ENCODE results near the gene TLK1.
A peak's percentile ranks its signal among the peaks of the same experiment; 100 is the strongest.

The TLK1 gene

DNA sequence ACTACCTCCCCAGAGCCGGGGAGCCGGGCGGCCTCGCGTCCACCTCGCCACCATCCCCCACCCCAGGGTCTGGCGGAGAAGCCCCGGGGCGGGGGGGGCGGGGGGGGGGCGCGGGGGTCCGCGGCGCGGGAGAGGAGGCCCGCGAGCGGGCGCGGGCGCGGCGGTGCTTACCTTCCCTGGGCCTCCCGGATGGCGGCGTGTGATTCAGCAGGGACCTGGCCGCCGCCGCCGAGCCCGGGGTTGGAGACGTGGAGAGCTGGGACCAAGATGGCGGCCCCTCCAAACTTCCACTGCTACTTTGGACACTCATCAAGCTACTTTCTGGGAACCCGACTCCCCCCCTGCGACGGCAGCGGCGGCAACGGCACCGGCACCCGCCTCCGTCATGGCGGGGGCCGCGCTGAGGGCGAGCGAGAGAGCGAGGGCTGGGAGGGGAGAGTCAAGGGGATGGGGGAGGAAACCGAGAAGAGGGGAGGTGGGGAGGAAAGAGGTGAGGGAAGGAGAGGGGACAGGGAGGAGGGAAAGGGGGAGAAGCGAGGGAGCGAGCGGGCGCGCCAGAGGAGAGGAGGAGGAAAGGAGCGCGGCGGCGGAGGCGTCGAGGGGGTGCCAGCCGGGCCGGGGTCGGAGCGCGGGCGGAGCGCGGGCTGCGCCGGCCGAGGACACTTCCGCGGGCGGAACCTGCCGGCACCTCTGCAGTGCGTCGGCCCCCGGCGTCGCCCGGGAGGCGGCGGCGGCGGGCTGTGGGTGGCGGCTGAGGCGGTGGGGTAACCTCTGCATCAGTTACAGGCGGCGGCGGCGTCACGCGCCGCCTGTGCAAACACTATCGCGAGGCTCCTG is at the start of gene TLK1:
TSS of gene TLK1 (minus strand) at position 775 of the 837 bp plus-strand sequence. CDS start at position 310, 465 bp downstream.
- DNase-seq (ENCODE audit: extremely low read depth, low read depth) = peak; percentile 12

DNA sequence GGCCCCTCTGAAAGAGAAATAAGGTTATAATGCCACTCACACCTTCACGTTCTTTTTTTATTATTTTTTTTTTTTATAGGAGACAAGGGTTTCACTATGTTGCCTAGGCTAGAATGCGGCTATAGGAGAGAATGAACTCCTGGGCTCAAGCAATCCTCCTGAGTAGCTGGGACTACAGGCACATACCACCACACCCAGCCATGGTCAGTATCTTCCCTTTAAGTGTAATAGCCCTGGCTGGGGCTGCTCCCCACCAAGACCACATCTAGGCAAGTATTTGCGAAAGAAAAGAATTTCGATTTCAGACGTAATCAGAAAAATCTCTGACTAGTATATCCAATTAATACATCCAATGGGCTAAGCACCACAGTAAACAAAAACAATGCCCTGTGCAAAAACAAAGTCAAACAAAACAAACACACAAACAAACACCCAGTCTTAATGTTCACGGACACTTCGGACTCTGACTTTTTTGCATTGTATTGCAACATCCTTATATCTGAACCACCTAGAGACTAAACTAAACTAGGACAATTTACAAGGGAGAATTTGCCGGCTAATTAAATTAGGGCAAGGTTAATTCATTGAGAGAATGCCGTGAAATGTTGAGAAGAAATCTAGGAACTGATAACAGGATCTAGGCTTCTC is 49.6 kb upstream of the TLK1 start:
- TF ChIP-seq, protein P1, sequence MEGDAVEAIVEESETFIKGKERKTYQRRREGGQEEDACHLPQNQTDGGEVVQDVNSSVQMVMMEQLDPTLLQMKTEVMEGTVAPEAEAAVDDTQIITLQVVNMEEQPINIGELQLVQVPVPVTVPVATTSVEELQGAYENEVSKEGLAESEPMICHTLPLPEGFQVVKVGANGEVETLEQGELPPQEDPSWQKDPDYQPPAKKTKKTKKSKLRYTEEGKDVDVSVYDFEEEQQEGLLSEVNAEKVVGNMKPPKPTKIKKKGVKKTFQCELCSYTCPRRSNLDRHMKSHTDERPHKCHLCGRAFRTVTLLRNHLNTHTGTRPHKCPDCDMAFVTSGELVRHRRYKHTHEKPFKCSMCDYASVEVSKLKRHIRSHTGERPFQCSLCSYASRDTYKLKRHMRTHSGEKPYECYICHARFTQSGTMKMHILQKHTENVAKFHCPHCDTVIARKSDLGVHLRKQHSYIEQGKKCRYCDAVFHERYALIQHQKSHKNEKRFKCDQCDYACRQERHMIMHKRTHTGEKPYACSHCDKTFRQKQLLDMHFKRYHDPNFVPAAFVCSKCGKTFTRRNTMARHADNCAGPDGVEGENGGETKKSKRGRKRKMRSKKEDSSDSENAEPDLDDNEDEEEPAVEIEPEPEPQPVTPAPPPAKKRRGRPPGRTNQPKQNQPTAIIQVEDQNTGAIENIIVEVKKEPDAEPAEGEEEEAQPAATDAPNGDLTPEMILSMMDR (IDR thresholded peaks at IDR 0.05; ENCODE audit: low read depth, low read length) = no peak
- no peak for DNase-seq (ENCODE audit: extremely low read depth, low read depth)

More for the DNA sequence above, at the start of gene TLK1:
- TF ChIP-seq, protein P1 (IDR thresholded peaks at IDR 0.05; ENCODE audit: low read depth, low read length) = no peak

- DNase-seq (ENCODE audit: extremely low read depth, low read depth) = no peak
- TF ChIP-seq, protein P1 (IDR thresholded peaks at IDR 0.05; ENCODE audit: low read depth, low read length) = no peak
These were observed 48.0 kb upstream of the TLK1 start for GRCh38 chr2:171208657-171209056.

- TF ChIP-seq, protein P1 (IDR thresholded peaks at IDR 0.05; ENCODE audit: low read depth, low read length) = no peak
- no peak for DNase-seq (ENCODE audit: extremely low read depth, low read depth)
These were observed 45.9 kb upstream of the TLK1 start for GRCh38 chr2:171206422-171207115.

- TF ChIP-seq, protein P1 (IDR thresholded peaks at IDR 0.05; ENCODE audit: low read depth, low read length) = no peak
- DNase-seq (ENCODE audit: extremely low read depth, low read depth) = no peak
These were observed 44.9 kb upstream of the TLK1 start for GRCh38 chr2:171205551-171205950.

DNA sequence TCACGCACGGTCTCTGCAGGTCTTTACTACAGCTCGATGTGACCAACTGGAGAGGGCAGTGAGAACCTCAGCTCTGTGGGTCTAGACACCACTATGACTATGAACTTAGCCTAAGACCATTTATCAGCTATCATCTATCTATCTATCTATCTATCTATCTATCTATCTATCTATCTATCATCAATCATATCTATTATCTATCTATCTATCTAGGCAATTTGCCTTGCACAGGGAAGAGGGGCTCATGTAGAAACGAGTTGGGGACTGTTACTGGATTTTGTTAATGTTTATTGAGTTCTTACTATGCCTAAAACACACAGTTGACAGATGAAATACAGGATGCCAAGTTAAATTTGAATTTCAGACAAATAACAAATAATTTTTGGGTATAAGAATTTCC is 41.1 kb upstream of the TLK1 start:
- TF ChIP-seq, protein P1 (IDR thresholded peaks at IDR 0.05; ENCODE audit: low read depth, low read length) = no peak
- no peak for DNase-seq (ENCODE audit: extremely low read depth, low read depth)
